GM18520 (cell line): ENCODE measurements around the gene LOC101059915.

Source experiments
- ATAC-seq: cut with Tn5 transposase; IDR thresholded peaks from one replicate; pipeline ENCODE4 v1.9.1; 2021; ENCODE audit not compliant: unreplicated experiment

LOC101059915 gene

DNA sequence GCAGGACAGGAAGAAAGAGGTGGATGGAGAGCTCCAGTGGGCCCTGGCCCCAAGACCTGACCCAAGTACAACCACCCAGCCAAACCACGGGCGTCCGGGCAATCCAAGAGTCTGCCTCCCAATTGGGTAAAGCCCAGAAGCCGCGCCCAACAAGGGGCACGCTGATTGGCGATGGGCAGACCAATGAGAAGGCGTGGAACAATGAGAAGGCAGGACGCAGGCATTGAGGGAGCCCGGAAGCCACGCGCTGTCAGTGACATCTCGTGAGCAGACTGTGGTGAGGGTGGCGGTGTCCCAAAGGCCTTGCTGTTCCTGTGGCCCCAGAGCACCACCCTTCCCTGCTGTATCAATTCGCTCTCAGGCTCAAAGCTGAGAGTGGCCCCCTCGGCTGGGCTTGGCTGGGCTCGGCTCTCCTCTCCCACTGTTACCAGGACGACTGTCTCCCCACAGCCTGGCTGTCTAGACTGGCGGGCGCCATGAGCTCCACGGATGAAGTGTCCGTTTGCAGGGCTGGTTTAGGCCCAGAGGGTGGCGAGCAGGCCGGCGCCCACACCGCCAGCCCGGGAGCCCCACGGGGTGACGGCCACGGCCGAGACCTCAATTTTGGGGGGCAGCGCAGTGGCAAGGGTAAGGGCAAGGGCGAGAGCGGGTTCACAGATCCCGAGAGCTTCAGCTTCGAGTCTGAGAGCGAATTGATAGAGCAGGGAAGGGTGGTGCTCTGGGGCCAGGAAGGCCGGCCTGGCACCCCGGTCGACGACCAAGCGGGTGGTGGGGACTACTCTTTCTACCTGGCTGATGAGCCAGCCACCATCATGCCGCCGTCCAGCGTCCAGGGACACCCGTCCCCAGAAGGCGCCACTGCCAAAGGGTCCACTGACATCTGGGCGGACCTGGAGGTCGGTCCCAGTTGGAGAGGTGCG lies at the start of gene LOC101059915:
TSS of gene LOC101059915 (plus strand) at position 219 of the 920 bp plus-strand sequence.
- ATAC-seq, result no peak

DNA sequence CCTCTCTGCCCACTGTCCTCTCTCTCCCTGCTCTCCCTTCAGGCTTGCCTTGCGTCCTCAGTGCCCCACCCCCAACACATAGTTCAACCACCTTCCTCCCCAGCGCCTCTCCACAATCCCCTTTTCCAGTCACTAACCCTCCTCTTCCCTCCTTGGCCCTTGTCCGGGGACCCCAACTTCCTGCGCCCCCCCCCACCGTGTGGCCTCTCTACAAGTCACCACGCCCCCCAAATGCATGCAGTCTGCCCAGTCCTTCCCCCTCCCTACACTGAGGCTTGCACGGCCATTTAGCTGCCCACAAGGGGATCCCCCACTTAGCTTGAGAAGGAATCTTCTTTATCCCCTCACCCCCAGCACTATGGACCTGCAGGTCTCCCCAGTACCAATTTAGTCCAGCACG lies 49.6 kb upstream of the LOC101059915 start:
- ATAC-seq, result no peak

DNA sequence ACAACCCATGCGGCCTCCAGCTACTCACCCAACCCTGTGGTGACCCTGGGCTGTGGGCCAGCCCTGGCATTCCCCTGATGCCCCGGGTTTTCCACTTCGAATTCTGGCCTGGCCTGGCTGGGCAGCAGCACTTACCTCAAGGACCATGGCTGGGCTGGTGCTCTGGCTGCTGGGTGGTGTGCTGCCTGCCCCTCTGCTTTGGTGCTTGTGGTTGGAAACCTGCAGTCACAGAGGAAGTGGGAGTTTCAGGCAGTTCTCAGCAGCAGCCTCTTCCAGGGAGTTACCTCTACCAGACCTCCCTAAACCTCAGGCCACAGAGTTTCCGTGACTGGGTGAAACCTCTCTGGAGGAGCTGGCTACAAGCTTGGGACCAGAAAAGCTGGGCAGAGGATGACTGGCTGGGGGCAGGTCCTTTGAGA lies 49.0 kb upstream of the LOC101059915 start, which contains the start of gene CXCR3:
TSS of gene CXCR3 (minus strand) at position 209 of the 419 bp plus-strand sequence. CDS start at position 147, 62 bp downstream.
- peak; percentile 28 for ATAC-seq

DNA sequence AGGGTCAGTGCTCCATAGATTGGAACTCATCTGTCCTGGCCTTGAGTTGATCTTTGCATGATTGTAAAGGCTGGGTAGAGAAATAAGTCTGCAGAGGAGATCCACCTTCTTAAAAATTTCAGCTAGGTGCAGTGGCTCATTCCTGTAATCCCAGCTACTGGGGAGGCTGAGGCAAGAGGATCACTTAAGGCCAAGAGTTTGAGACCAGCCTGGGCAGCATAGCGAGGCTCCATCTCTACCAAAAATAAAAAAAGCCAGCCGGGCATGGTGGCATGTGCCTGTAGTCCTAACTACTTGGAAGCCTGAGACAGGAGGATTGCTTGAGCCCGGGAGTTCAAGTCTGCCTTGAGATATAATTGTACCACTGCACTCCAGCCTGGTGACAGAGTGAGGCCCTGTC lies 48.6 kb upstream of the LOC101059915 start:
- ATAC-seq, result no peak

DNA sequence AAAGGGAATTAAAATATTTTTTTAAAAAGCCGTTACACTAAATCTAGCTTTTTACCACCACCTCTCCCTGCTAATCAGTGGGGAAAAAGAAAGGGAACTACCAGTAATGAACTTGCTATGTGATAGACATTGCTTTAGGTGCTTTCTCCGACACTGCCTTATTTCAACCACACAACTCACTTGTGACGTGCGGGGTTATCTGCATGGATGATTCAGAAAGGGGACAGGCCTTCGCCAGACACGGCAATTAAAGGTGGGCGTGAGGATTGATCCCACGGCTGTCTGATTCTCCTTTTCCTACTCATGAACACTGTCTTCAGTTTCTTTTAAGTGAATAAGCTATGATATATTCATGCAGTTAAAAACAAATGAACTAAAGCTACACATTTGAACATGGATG lies 48.2 kb upstream of the LOC101059915 start:
- ATAC-seq, result no peak

DNA sequence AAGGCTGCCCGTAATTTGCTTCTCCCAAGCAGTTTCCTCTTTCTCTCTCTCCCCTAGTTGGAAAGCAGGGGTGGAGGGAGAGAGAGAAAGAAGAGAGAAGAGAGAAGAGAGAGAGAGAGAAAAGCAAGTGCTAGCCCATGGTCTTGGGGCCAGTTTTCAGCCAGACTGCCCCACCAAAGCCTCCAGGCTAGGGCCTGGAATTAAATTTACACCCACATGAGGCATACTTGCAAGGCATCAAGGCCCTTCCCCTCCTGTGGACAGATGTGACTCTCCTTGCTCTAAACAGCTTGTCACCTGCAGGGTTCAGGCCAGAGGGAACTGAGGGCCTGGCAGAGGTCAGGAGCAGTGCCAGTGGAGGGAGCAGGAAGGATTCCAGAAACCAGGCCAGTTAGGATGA lies 47.4 kb upstream of the LOC101059915 start:
- no peak for ATAC-seq

DNA sequence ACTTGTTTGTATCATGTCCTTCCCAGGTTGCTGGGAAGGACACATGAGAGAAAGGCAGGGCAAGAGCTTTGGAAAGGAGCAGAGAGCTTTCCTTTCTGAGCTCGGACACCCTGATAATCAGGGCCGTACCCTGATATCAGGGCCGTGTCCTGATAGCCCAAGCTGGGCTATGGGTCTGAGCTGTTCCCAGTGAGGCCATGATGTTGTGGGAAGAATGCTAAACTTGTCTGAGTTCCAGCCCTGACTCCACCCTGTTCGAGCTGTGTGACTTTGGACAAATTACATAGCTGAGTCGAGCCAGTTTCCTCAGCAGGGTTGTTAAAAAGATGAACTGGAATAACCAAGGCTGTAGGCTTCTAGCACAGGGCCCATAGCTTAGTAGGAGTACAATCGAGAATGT lies 45.7 kb upstream of the LOC101059915 start:
- ATAC-seq, result no peak

DNA sequence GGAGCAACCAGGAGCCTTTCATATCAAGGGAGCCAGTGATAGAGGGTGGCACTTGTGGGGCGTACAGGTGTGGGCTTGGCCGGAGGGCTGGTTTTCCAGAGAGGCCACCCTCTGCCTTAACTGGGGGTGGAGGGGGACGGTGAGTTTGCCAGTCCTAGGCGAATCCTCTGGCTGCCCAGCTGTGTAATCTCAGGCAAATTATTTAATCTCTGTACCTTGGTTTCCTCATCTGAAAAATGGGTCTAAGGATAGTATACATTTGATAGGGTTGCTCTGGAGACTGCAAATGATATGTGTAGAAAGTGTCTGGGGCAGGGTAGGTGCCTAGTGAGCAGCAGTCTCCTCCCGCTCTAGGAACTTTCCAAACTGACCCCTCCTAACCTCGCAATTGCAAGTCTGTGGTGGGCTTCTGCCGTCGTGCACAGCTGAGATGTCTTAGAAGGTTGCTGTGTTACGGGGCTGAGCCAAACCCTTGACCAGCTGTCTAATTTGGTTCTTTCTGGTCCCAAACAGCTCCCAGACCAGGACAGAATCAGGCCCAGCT lies 45.2 kb upstream of the LOC101059915 start:
- ATAC-seq, result no peak

DNA sequence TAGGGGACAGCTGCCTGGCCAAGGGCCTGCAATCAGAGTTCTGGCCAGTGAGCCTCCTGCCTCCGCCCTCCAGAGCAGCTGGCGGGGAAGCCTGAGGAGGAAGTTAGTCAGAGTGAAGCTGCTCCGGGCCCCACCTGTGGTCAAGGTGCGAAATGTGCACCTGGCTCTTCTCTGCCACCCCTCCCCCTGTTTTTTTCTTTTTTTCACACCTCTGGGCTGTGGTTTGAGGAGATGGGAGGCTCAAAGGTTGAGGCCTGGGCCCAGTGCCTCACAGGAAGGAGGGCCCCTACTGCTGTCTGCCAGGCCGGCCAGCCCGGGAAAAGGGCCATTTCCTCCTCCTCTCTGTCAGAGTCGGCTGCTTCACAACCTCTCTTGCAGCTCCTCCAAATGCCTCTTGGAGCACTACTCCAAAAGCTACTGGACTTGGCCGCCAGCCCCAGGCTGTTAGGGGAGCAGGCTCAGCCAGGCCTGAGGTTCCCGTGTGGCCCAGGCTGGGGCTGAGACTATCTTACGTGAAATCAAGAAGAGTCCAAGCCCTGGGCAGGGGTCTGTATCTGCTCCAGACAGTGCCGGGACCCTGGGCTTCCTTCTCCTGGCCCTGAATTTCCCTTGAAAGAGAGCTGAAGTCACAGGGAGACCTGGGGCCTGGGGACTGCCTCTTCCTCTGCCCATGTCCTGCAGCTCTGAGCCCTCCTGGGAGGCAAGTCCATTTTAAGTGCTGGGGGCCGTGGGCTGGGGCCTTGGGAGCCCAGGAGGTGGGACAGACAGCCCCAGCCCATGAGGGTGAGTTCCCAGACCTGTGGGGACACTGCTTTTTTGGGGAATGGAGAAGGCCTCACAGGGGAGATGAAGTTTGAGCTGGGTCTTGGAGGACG lies 44.5 kb upstream of the LOC101059915 start:
- ATAC-seq, result peak; percentile 51

DNA sequence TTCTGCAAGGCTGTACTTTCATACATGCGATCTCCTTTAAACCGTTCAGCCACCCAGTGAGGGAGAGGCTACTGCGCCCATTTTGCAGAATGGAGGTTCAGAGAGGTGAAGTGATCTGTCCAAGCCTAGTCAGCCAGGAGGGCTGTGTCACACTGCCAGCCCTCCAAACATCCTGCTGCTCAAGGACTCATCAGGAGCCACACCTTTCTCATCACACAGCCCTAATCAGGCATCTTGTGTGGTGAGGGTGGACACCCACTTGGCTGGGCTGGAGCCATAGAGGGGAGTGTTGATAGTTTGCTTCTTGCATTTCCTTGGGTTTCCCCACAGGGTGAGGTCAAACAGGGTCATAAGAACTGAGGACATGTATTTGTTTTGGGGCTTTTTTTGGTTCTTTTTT lies 43.6 kb upstream of the LOC101059915 start:
- ATAC-seq, result peak; percentile 27

DNA sequence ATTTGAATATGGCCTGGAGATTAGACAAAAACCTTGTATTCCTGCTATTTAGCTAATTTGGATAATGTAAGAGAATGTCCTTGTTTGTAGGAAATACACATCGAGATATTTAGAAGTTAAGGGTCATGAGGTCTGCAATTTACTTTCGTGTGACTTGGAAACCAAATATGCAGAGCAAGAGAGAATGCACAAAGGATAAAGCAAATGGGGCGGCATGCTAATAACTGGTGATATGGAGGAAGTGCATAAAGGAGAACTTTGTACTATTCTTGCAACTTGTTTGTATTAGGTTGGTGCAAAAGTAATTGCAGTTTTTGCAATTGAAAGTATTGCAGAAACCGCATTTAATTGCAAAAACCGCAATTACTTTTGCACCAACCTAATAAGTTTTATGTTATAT lies 41.9 kb upstream of the LOC101059915 start:
- ATAC-seq, result no peak

DNA sequence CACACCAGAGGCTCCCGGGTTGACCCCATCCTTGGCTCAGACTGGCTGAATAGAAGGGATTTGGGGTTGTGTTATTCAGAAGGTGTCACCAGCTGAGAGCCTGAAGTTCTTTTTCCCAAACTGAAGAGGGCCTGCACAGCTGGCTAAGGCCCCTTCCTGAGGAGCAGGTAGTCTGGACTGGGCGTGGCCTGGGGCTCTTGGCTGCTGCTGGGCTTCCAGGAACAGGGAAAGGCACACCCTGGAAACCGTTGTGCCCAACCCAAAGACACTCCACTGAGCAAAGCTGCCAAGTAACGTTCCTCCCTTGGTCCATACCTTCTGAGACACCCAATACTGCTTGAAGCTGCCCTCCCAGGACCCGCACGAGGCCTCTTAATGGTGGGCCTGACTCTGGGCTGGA lies 40.8 kb upstream of the LOC101059915 start:
- ATAC-seq, result no peak

DNA sequence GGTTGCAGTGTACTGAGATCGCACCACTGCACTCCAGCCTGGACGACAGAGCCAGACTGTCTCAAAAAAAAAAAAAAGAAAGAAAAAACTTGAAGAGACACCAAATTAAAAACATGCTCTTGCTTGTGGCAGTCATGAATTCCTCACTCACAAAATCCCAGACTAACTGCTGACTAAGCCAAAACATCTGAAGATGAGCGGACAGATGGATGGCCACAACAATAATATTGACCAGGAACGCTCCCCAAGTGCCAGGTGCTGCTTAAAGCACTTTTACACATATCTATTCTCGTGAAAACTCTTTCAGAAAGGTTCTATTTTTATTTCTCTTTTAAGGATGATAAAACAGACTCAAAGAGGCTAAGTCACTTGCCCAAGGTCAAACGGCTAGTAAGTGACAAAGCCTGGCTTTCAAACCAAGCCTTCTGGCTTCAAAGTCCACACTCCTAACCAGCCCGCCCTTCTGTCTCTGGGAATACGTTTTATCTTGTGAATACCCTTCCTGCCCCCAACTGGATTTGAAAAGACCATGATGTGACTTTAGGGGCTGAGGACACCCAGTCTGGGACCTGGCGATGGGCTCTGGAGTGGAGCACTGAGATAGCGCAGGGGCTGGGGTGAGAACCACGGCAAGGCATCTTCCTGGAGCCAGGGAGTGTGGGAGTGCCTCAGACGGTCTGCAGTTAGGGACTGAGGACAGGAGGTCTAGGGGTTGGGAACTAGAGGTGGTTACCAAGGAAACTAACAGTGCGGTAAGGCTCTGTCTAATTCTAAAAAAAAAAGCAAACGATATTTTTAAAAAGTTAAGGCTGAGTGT lies 39.5 kb upstream of the LOC101059915 start:
- no peak for ATAC-seq

DNA sequence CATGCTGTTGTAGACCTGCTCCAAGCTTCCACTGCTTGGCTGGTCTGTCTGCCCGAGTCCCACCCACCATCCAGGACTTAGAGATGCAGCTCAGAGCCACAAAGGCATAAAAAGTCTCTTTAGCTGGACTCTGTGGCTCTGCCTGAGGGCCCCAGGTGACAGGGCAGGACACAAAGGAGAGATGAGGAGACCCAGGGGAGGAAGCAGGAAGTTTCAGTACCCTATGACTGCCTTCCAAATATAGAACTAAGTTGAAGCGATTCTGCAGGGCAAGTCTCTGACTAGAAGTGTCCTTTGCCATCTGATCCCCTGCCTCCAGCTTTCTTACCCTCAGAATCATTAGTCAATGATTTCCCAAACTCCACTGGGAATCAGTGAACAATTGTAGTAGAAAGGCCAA lies 37.9 kb upstream of the LOC101059915 start:
- ATAC-seq, result peak; percentile 33

DNA sequence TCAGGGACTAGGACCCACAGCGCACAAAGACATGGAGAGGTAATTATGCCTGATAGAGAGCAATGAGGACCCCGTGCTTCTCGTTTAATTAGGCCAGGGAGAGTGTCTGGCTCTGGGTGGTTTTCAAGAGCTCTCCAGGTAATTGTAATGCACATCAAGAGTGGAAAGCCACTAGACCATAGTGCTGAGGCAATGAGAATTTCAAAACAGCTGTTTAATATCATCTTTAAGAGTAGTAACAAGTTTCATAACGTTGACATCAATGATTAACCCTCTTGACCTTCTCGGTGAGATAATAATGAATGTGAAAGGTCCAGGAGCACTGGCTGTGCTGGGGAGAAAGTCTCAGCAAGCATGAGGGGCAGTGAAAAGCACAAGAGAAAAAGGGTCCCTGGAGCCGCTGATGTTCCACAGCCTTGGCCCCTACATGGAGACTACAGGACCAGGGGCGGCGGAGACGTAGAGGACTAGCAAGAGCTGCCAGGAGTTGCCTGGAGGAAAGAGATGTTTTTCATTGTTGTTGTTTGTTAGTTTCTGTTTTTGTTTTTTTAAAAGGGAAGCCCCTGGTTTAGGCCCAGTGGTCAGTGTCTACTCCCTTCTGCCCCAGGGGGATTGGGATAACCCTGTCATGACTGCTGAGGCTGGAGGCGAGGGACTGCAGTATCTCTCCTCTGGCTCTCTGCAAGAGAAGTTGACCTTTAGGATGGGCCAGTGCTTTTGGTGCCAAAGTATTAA lies 34.3 kb upstream of the LOC101059915 start:
- peak; percentile 55 for ATAC-seq

DNA sequence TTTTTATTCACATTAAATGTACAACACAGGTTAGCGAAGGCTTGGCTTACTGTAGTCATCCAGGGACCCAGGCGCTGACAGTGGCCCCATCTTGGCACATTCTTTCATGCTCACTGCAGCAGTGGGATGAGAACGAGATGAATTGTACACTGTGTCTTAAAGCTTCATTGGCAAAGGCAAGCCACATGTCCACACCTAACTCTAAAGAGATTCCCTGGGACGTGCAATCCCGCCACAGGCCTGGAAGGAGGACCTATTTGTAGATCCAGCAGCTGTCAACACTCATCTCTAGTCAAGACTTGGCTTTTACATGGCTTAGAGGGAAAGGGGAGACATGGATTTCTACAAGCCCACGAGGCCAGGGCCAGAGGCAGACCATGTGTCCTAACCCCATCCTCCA lies 33.0 kb upstream of the LOC101059915 start:
- ATAC-seq, result no peak

DNA sequence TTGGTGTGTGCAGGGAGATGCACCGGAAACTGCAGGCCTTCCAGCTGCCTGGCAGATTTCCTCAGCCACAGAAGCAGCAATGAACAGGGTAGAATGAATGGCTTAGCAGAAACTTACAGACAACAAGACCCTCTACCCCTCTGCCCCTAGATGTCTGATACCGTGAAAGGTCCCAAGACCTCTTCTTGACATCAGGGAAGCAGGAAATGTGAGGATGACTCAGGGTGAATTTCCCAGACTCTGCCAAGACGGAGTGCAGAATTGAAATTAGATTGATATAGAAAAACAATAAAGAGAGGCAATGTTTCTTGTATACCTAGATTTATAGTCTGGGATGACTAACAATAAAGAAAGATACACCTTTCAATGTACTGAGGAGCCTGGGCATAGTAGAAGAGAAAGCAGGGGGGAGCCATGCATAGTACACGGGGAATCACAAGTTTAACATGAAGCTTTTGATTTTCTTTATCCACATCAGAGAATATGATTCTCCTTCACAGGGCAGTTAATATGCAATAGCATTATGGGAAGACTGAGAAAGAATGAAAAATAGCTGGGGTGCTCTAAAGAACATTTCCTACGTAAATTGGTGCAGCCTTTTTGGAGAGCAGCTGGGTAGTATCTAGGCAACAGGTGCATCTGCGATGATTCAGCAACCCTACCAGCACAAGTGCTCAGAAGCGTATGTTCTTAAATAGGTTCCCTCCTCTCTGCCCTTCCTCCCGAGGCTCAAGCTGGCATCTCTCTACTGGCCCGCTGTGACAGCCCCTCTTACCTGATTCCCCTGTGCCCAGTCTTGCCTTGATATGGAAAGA lies 30.7 kb upstream of the LOC101059915 start:
- no peak for ATAC-seq

DNA sequence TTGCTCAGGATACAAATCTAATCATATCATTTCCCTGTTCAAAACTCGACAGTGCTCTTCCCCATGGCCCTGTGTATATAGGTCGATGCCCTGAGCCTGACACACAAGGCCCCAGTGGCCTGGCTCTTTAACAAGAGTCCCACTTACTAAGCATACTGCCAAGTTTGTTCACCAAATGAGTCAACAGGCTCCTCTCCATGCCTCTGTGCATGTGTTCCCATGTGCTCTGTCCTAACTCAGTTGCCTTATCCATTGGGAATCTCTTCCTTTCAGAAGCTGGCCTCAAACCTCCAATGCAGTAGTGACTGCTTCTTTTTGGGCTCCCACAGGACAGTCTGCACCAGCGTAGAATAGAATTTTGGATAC lies 30.1 kb upstream of the LOC101059915 start:
- ATAC-seq, result no peak

DNA sequence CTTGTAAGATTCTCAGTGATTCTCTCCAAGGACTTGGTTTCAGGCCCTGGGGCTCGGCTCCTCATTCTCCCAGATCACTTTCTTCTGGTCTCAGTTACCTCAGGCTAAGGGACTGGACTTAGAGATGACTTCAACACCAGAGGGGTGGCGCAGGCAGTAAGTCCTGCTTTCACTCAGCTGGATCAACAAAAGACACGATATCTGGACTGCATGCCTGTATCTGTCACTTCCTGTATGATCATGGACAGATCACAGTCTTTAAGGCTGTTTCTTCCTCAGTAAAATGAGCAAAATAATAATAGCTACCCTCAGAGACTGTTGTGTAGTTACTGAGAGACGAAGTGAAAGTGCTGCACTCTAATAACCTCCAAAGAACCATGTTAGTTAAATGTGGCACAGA lies 29.5 kb upstream of the LOC101059915 start:
- no peak for ATAC-seq
